ENCODE results near the gene GPR84. TPM values are rescaled to one million over a fixed set of nuclear protein-coding genes. Genes with fewer than 3 reads are reported as not detected.

The GPR84 gene
- total and polyA plus RNA-seq, 2 of the 13 experiments (the other 11 are each of a cell fraction or from before 2014, with no cell fraction given): not detected

- TF ChIP-seq ZNF142 (CRISPR knock-in tag; IDR thresholded peaks at IDR 0.05) (no peak), MED8 (CRISPR knock-in tag; IDR thresholded peaks at IDR 0.05; ENCODE audit: insufficient replicate concordance) (no peak), ZNF33A (CRISPR knock-in tag; IDR thresholded peaks at IDR 0.05; ENCODE audit: borderline replicate concordance) (no peak), ELF3 (CRISPR knock-in tag; IDR thresholded peaks at IDR 0.05) (no peak), MAFF (IDR thresholded peaks at IDR 0.05; ENCODE audit: low read depth, low read length) (no peak), ZNF782 (CRISPR knock-in tag; IDR thresholded peaks at IDR 0.05; ENCODE audit: borderline replicate concordance) (no peak), ZKSCAN5 (CRISPR knock-in tag; IDR thresholded peaks at IDR 0.05) (no peak), ZNF619 (CRISPR knock-in tag; IDR thresholded peaks at IDR 0.05) (no peak), KDM6A (CRISPR knock-in tag; IDR thresholded peaks at IDR 0.05; ENCODE audit: low read depth) (no peak), ZSCAN12 (CRISPR knock-in tag; IDR thresholded peaks at IDR 0.05) (no peak), ZBTB34 (CRISPR knock-in tag; IDR thresholded peaks at IDR 0.05) (no peak)
- TF ChIP-seq, protein P1, sequence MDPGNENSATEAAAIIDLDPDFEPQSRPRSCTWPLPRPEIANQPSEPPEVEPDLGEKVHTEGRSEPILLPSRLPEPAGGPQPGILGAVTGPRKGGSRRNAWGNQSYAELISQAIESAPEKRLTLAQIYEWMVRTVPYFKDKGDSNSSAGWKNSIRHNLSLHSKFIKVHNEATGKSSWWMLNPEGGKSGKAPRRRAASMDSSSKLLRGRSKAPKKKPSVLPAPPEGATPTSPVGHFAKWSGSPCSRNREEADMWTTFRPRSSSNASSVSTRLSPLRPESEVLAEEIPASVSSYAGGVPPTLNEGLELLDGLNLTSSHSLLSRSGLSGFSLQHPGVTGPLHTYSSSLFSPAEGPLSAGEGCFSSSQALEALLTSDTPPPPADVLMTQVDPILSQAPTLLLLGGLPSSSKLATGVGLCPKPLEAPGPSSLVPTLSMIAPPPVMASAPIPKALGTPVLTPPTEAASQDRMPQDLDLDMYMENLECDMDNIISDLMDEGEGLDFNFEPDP (CRISPR knock-in tag; conservative IDR thresholded peaks at IDR 0.05): no peak
These were observed 15.3 kb upstream of the GPR84 start (continued) for GRCh38 chr12:54379398-54380201.
